ENCODE measurements around the gene FUCA1.
"Not testable (repeated sequence)": the region's sequence is repeated elsewhere in the genome, so short reads cannot be mapped to it uniquely, and the experiment has no call there.

Gene FUCA1

GRCh38 chr1:23896491-23896890, 28.4 kb upstream of the FUCA1 start:
- no peak for DNase-seq (ENCODE audit: low read depth in 1 of 2, low spot score in 1 of 2)

DNA sequence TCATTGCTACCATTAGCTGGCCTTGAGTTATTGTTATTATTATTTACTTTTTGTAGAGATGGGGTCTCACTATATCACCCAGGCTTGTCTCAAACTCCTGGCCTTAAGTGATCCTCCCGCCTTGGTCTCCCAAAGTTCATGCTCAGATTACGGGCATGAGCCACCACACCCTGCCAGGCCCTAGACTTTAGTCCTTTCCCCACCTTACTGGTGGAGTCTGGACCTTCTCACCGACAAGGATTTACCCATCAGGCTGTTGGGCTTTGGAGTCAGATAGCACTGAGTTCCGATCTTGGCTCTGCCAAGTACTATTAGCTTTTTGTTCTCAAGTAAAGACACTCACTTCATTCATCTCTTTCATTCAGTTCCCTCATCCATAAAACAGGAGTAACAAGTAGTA, 27.9 kb upstream of the FUCA1 start:
- no peak for DNase-seq (ENCODE audit: low read depth in 1 of 2, low spot score in 1 of 2)

DNA sequence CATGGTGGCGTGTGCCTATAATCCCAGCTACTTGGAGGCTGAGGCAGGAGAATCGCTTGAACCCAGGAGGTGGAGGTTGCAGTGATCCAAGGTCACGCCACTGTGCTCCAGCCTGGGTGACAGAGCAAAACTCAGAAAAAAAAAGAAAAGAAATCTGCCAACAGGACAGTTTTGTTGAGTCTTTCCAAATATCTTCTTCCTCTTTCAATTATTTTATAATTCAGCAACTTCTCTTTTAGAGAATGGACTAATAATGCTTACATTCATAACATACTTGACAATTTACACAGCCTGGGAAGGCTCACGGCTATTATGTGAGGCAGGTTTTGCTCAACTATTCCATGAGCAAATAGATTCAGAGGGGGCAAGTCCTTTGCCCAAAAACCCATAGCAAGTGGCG, 27.0 kb upstream of the FUCA1 start:
- no peak for DNase-seq (ENCODE audit: low read depth in 1 of 2, low spot score in 1 of 2)

DNA sequence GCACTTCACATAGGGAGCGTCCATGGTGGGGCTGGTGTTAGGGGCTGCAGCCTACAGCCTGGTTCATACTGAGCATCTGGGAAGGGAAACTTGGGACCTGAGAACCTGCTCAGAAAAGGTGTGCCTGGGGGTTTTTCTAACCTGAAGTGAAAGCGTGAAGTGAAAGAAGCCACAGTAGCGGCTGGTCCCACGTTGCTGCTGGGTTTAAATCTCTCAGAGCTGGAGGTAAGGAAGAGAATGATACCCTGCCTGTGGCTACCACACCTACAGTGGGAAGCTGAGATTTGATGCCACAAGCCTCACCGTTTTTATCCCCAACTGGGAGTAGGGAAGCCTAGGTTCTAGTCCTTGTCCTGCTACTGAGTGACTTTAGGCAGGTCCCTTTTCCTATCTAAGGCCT, 21.0 kb upstream of the FUCA1 start:
- DNase-seq (ENCODE audit: low read depth in 1 of 2, low spot score in 1 of 2), result no peak

- no peak for DNase-seq (ENCODE audit: low read depth in 1 of 2, low spot score in 1 of 2)
Observed at GRCh38 chr1:23885222-23885621, 17.1 kb upstream of the FUCA1 start.

GRCh38 chr1:23882746-23883145, 14.7 kb upstream of the FUCA1 start:
- no peak for DNase-seq (ENCODE audit: low read depth in 1 of 2, low spot score in 1 of 2)

DNA sequence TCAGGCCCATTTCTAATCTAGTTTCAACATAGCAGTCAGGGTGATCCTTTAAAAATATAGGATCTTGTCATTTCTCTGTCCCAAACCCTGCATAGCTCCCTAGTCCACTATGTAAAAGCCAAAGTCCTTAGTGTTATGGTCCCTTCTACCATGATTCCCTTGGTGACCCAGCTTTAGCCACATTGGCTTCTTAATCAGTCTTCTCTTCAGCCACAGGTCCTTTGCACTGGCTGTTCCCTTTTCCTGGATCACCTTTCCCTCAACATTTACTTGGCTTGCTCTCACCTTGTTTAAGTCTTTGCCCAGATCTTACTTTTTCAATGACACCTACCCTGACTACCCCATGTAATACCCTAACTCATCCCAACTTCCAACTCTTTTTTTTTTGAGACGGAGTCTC, 11.7 kb upstream of the FUCA1 start:
- no peak for DNase-seq (ENCODE audit: low read depth in 1 of 2, low spot score in 1 of 2)

DNA sequence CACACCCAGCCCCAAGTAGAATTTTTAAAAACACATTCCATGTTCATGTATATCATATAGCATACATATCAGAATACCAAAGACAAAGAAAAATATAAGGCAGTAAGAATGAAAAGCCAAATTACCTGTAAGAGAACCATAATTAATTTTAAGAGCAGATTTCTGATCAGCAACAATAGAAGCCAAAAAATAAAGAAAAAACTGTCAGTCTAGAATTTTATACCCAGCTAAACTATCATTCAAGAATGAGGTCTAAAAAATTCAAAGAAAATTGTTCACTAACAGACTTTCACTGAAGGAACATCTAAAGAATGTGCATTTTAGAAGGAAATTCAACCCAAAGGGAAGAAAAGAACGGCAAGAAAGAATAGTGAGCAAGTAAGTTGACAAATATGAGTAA, 10.6 kb upstream of the FUCA1 start:
- DNase-seq (ENCODE audit: low read depth in 1 of 2, low spot score in 1 of 2), result no peak

- no peak for DNase-seq (ENCODE audit: low read depth in 1 of 2, low spot score in 1 of 2)
Observed at GRCh38 chr1:23875382-23875781, 7.3 kb upstream of the FUCA1 start.

GRCh38 chr1:23872421-23872820, 4.3 kb upstream of the FUCA1 start:
- no peak for DNase-seq (ENCODE audit: low read depth in 1 of 2, low spot score in 1 of 2)

DNA sequence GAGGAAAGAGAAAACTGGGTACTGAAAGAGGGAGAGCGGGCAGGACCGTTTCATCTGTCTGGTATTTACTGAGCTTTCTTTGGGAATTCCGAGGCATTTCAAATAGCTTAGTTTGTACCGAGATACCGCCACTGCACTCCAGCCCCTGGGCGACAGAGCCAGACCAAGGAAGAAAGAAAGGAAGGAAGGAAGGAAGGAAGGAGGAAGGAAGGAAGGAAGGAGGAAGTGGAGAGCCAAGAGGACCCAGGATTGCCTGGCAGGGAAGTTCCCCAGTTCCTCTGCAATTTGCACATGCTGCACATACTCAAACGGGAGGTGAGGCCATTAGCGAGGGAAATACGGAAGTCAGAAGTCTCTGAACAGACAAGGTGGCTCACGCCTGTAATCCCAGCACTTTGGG, 961 bp upstream of the FUCA1 start:
- DNase-seq (ENCODE audit: low read depth in 1 of 2, low spot score in 1 of 2), result no peak

- DNase-seq (ENCODE audit: low read depth in 1 of 2, low spot score in 1 of 2), result no peak
Observed at GRCh38 chr1:23868557-23869016, 497 bp upstream of the FUCA1 start.

GRCh38 chr1:23867542-23867894, 572 bp downstream of the FUCA1 start:
- DNase-seq (ENCODE audit: low read depth in 1 of 2, low spot score in 1 of 2), result no peak

DNA sequence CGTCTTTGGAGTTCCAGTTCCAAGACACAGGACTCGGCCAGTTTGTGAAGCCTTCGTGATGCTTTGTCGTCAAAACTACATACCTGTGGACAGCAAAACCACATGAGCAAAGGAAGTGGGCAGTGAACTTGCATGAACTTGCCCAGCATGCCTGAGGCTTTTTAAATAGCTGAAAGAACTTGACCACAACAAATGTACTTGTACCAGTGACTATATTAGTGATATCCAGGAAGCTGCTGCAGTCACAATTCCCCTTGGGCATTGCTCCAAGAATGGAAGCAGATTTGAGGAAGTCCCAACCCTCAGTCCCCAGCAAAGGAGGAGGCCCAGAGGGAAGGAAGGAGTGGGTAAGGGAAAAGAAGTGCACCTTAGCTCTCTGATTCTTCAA, 2.6 kb downstream of the FUCA1 start:
- no peak for DNase-seq (ENCODE audit: low read depth in 1 of 2, low spot score in 1 of 2)

DNA sequence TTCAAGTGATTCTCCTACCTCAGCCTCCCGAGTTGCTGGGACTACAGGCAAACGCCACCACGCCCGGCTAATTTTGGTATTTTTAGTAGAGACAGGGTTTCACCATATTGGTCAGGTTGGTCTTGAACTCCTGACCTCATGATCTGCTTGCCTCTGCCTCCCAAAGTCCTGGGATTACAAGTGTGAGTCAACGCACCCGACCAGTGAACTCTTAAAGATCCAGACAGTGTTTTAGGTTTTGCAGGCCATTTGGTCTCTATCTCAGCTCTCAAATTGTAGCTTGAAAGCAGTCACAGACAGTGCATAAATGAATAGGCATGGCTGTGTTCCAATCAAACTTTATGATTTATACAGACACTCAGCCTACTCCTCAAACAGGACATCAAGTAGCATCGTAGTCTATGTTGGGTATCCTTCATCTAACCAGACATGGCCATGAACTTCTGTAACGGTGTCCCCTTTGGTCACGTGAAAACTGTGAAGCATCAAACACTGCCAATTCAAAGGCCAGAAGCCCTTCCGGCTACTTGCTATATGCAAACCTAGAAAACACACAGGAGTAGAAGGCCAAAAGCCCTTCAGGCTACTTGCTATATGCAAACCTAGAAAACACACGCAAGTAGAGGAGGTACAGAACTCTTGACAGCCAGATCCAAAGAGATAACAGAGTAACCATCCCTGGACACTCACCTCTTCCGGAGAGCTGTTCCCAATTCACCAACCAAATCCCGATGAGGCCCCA, 3.1 kb downstream of the FUCA1 start:
- DNase-seq (ENCODE audit: low read depth in 1 of 2, low spot score in 1 of 2), result no peak

GRCh38 chr1:23862640-23863039, 5.5 kb downstream of the FUCA1 start:
- no peak for DNase-seq (ENCODE audit: low read depth in 1 of 2, low spot score in 1 of 2)

DNA sequence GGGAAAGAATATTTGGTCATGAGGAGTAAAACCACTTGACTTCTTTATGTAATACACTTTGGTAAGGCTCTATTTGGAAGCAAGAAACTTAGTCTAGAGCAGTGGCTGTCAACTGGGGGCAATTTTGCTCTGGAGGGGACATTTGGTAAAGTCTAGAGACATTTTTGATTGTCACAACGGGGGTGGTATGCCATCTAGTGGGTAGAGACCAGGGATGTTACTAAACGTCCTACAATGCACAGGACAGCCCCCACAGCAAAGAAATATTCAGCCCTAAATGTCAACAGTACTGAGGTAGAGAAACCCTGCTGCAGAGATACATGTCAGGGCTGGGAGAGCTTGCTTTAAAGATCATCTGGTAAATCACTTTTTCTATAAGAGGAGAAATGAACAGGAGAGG, 13.5 kb downstream of the FUCA1 start:
- DNase-seq (ENCODE audit: low read depth in 1 of 2, low spot score in 1 of 2), result no peak

- not testable (repeated sequence) for DNase-seq (ENCODE audit: low read depth in 1 of 2, low spot score in 1 of 2)
Observed at GRCh38 chr1:23853124-23853523, 15.0 kb downstream of the FUCA1 start.

DNA sequence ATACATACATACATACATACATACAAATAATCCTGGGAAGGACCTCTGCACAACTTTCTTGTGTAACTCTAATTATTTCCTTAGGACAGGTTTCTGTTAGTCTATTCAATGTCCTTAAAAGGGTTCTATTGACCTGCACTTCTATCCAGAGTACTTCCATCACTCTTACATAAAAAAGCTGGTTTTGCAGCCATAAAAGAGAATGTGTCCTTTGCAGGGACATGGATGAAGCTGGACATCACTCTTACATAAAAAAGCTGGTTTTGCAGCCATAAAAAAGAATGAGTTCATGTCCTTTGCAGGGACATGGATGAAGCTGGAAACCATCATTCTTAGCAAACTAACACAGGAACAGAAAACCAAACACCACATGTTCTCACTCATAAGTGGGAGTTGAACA, 16.7 kb downstream of the FUCA1 start:
- not testable (repeated sequence) for DNase-seq (ENCODE audit: low read depth in 1 of 2, low spot score in 1 of 2)

DNA sequence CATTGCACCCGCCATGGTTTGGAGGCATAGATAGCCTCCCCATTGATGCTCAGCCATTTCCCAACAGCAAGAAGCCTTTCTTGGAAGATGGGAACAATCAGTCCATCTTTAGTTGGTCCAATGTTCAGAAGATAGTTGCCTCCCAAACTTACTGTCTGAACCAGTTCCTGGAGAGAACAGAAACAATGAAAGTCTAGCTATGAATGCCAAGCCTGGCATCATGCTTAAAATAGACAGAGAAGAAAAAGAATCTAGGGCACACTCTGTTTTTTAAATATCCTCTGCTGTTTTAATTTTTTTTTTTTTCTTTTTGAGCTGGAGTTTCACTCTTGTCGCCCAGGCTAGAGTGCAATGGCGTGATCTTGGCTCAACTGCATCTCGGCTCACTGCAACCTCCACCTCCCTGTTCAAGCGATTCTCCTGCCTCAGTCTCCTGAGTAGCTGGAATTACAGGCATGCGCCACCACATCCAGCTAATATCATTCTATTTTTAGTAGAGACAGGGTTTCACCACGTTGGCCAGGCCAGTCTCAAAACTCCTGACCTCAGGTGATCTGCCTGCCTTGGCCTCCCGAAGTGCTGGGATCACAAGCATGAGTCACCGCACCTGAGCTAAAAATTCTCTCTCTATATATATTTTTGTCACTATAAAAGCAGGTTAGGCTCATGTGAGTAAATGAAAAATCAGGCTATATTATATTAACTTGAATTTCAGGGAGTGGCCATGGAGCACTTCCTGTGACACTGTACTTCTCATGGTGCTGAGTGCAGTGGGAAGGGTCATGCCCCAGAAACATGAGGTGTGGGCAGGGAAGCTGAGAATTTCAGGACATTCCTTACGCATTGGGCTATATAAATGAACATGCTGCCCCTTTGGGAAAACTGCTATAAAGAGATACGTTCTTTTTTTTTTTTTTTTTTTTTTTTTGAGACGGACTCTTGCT, 19.1 kb downstream of the FUCA1 start:
- no peak for DNase-seq (ENCODE audit: low read depth in 1 of 2, low spot score in 1 of 2)

DNA sequence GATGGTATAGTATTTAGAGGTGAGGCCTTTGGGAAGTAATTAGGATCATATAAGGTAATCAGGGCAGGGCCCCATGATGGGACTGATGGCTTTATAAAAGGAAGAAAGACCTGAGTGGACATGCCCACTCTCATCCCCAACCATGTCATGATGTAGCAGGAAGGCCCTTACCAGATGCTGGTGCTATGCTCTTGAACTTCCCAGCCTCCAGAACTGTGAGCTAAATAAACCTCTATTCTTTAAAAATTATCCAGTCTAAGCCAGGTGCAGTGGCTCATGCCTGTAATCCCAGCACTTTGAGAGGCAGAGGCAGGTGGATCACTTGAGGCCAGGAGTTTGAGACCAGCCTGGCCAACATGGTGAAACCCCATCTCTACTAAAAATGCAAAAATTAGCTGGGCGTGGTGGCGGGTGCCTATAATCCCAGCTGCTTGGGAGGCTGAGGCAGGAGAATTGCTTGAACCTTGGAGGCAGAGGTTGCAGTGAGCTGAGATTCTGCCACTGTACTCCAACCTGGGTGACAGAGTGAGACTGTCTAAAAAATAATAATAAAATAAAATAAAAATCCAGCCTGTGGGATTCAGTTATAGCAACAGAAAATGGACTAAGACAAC, 20.5 kb downstream of the FUCA1 start:
- DNase-seq (ENCODE audit: low read depth in 1 of 2, low spot score in 1 of 2), result not testable (repeated sequence)

DNA sequence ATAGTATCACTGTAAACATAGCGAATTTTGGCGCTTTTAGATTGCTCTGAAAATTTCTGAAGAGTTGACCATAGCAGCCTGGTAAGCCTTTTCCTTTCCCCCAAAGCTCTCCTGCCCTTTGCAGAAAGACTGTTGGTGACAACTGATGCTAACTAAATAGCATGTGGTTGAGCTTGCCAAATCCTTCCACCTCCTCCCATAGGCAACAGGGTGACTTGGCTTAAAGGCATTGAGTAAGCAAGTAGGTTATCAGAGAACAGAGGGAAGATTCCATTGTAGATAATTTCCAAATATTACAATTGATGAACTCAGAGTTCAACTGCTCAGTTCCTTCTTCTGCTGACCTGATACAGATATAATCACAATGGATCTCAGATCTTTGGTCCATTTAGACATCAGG, 22.9 kb downstream of the FUCA1 start:
- DNase-seq (ENCODE audit: low read depth in 1 of 2, low spot score in 1 of 2), result no peak

Data from activated T-helper 1 cell treated with anti-CD3 and anti-CD28 coated beads, Interleukin-2, amount 50 U/mL, for 16 hours (primary cell).